Measurements from ENCODE around the gene ETV6.
A peak's percentile ranks its signal among the peaks of the same experiment; 100 is the strongest.

The ETV6 gene

GRCh38 chr12:11649413-11650285 is at the start of gene ETV6:
ETV6 (plus strand) TSS chr12:11649674; CDS start chr12:11650128, 454 bp downstream.
- TF ChIP-seq SUZ12 (IDR thresholded peaks at IDR 0.05; ENCODE audit: extremely low read depth, insufficient read depth, insufficient read length) (no peak), YY1 (IDR thresholded peaks at IDR 0.05; ENCODE audit: insufficient read depth, insufficient read length) (no peak), ZNF274 (IDR thresholded peaks at IDR 0.05; ENCODE audit: low read depth, low read length) (no peak)
- Histone ChIP-seq H3K4me3 (ENCODE audit: insufficient read length, low read depth) (peak within 1 kb of the TSS; percentile 75), H3K36me3 (ENCODE audit: insufficient read depth, insufficient read length, low read length) (no peaks in the 10 kb centered on the region)

GRCh38 chr12:11600199-11600598 is 49.3 kb upstream of the ETV6 start:
- Histone ChIP-seq H3K9me3 (ENCODE audit: insufficient read depth, low read length) (no peaks in the 10 kb centered on the region), H3K27me3 (ENCODE audit: insufficient read depth, insufficient read length) (no peaks in the 10 kb centered on the region), H3K9ac (ENCODE audit: insufficient read length, low read depth) (no peak overlapping the region), H3K4me1 (ENCODE audit: insufficient read depth, insufficient read length) (no peaks in the 10 kb centered on the region), H3K36me3 (ENCODE audit: insufficient read depth, insufficient read length, low read length) (no peaks in the 10 kb centered on the region), H3K4me3 (ENCODE audit: insufficient read length, low read depth) (no peak overlapping the region)
- no peak for DNase-seq (ENCODE audit: low read depth, low spot score)
- TF ChIP-seq SUZ12 (IDR thresholded peaks at IDR 0.05; ENCODE audit: extremely low read depth, insufficient read depth, insufficient read length) (no peak), ZNF274 (IDR thresholded peaks at IDR 0.05; ENCODE audit: low read depth, low read length) (no peak), YY1 (IDR thresholded peaks at IDR 0.05; ENCODE audit: insufficient read depth, insufficient read length) (no peak)

More at GRCh38 chr12:11649413-11650285, at the start of gene ETV6:
- DNase-seq (ENCODE audit: low read depth, low spot score) = peak; percentile 68
- Histone ChIP-seq H3K4me1 (ENCODE audit: insufficient read depth, insufficient read length) (no peaks in the 10 kb centered on the region), H3K9ac (ENCODE audit: insufficient read length, low read depth) (peak within 1 kb of the TSS; percentile 90), H3K9me3 (ENCODE audit: insufficient read depth, low read length) (peaks cover 10% of the 10 kb centered on the region; the same call in 1 of the 2 replicates), H3K27me3 (ENCODE audit: insufficient read depth, insufficient read length) (no peaks in the 10 kb centered on the region)

- no peak for TF ChIP-seq SUZ12 (IDR thresholded peaks at IDR 0.05; ENCODE audit: extremely low read depth, insufficient read depth, insufficient read length)
- TF ChIP-seq ZNF274 (IDR thresholded peaks at IDR 0.05; ENCODE audit: low read depth, low read length) = no peak
- TF ChIP-seq YY1 (IDR thresholded peaks at IDR 0.05; ENCODE audit: insufficient read depth, insufficient read length) = no peak
Observed at GRCh38 chr12:11601647-11602046, 47.8 kb upstream of the ETV6 start.

GRCh38 chr12:11607313-11608081 is 42.0 kb upstream of the ETV6 start:
- TF ChIP-seq ZNF274 (IDR thresholded peaks at IDR 0.05; ENCODE audit: low read depth, low read length) = no peak
- no peak for TF ChIP-seq SUZ12 (IDR thresholded peaks at IDR 0.05; ENCODE audit: extremely low read depth, insufficient read depth, insufficient read length)
- TF ChIP-seq YY1 (IDR thresholded peaks at IDR 0.05; ENCODE audit: insufficient read depth, insufficient read length) = no peak
- Histone ChIP-seq H3K9me3 (ENCODE audit: insufficient read depth, low read length) (no peaks in the 10 kb centered on the region), H3K9ac (ENCODE audit: insufficient read length, low read depth) (peak overlapping the region; percentile 23), H3K4me1 (ENCODE audit: insufficient read depth, insufficient read length) (peaks cover 5% of the 10 kb centered on the region), H3K36me3 (ENCODE audit: insufficient read depth, insufficient read length, low read length) (no peaks in the 10 kb centered on the region), H3K27me3 (ENCODE audit: insufficient read depth, insufficient read length) (no peaks in the 10 kb centered on the region), H3K4me3 (ENCODE audit: insufficient read length, low read depth) (no peak overlapping the region)
- no peak for DNase-seq (ENCODE audit: low read depth, low spot score)

More at GRCh38 chr12:11601647-11602046, 47.8 kb upstream of the ETV6 start:
- H3K4me1 ChIP-seq (ENCODE audit: insufficient read depth, insufficient read length) = no peaks in the 10 kb centered on the region
- H3K36me3 ChIP-seq (ENCODE audit: insufficient read depth, insufficient read length, low read length) = no peaks in the 10 kb centered on the region
- no peak overlapping the region for H3K4me3 ChIP-seq (ENCODE audit: insufficient read length, low read depth)
- H3K9ac ChIP-seq (ENCODE audit: insufficient read length, low read depth) = no peak overlapping the region
- H3K9me3 ChIP-seq (ENCODE audit: insufficient read depth, low read length) = no peaks in the 10 kb centered on the region
- DNase-seq (ENCODE audit: low read depth, low spot score) = no peak
- no peaks in the 10 kb centered on the region for H3K27me3 ChIP-seq (ENCODE audit: insufficient read depth, insufficient read length)

GRCh38 chr12:11609045-11609444 is 40.4 kb upstream of the ETV6 start:
- DNase-seq (ENCODE audit: low read depth, low spot score) = peak; percentile 98
- no peaks in the 10 kb centered on the region for H3K36me3 ChIP-seq (ENCODE audit: insufficient read depth, insufficient read length, low read length)
- H3K27me3 ChIP-seq (ENCODE audit: insufficient read depth, insufficient read length) = no peaks in the 10 kb centered on the region
- peak overlapping the region; percentile 76 for H3K9ac ChIP-seq (ENCODE audit: insufficient read length, low read depth)
- no peaks in the 10 kb centered on the region for H3K9me3 ChIP-seq (ENCODE audit: insufficient read depth, low read length)
- no peak for TF ChIP-seq SUZ12 (IDR thresholded peaks at IDR 0.05; ENCODE audit: extremely low read depth, insufficient read depth, insufficient read length)
- TF ChIP-seq YY1 (IDR thresholded peaks at IDR 0.05; ENCODE audit: insufficient read depth, insufficient read length) = no peak
- TF ChIP-seq ZNF274 (IDR thresholded peaks at IDR 0.05; ENCODE audit: low read depth, low read length) = no peak
- H3K4me3 ChIP-seq (ENCODE audit: insufficient read length, low read depth) = peak overlapping the region; percentile 51
- peaks cover 8% of the 10 kb centered on the region for H3K4me1 ChIP-seq (ENCODE audit: insufficient read depth, insufficient read length)

GRCh38 chr12:11615481-11615880 is 34.0 kb upstream of the ETV6 start:
- Histone ChIP-seq H3K27me3 (ENCODE audit: insufficient read depth, insufficient read length) (no peaks in the 10 kb centered on the region), H3K36me3 (ENCODE audit: insufficient read depth, insufficient read length, low read length) (no peaks in the 10 kb centered on the region), H3K4me3 (ENCODE audit: insufficient read length, low read depth) (no peak overlapping the region), H3K4me1 (ENCODE audit: insufficient read depth, insufficient read length) (peaks cover 6% of the 10 kb centered on the region), H3K9ac (ENCODE audit: insufficient read length, low read depth) (no peak overlapping the region), H3K9me3 (ENCODE audit: insufficient read depth, low read length) (0 out of 2 replicates have a peak, but pooled peaks cover 4% of the 10 kb centered on the region)
- no peak for TF ChIP-seq ZNF274 (IDR thresholded peaks at IDR 0.05; ENCODE audit: low read depth, low read length)
- no peak for TF ChIP-seq YY1 (IDR thresholded peaks at IDR 0.05; ENCODE audit: insufficient read depth, insufficient read length)
- TF ChIP-seq SUZ12 (IDR thresholded peaks at IDR 0.05; ENCODE audit: extremely low read depth, insufficient read depth, insufficient read length) = no peak
- no peak for DNase-seq (ENCODE audit: low read depth, low spot score)
